HL-60 (cell line): ENCODE results near the gene LAMP2.
"Not testable (repeated sequence)": the region's sequence is repeated elsewhere in the genome, so short reads cannot be mapped to it uniquely, and the experiment has no call there.

Experiments
- DNase-seq, 2 experiments: peaks; one replicate each; pipeline ENCODE4 v3.0.0-alpha.2; 2010 to 2020; ENCODE audit warnings: low read depth in 1 of 2, low spot score in 1 of 2
- H3K27ac ChIP-seq: fragments of 250-450 bp; sonication (Bioruptor Pico); replicated peaks from 2 replicates; pipeline ENCODE4 v1.5.1; 2020; ENCODE audit warnings: mild to moderate bottlenecking, moderate library complexity
- H3K27me3 ChIP-seq: fragments of 250-450 bp; sonication (Bioruptor Pico); 2 replicates; pipeline ENCODE4 v1.5.1; 2021; ENCODE audit warnings: mild to moderate bottlenecking, moderate library complexity; ENCODE audit not compliant: insufficient read depth, poor library complexity, severe bottlenecking
- H3K4me3 ChIP-seq: replicated peaks from 2 replicates; pipeline ENCODE4 v1.5.1; 2011; ENCODE audit warnings: mild to moderate bottlenecking, control low read depth, low read length; ENCODE audit not compliant: insufficient read depth
- GABPA ChIP-seq: IDR thresholded peaks from 2 replicates; pipeline ENCODE4 v1.6.1; 2012; ENCODE audit warnings: low read depth
- POLR2AphosphoS5 ChIP-seq: IDR thresholded peaks from 2 replicates; pipeline ENCODE4 v1.6.1; 2012; ENCODE audit warnings: low read depth
- SPI1 ChIP-seq: IDR thresholded peaks from 2 replicates; pipeline ENCODE4 v1.6.1; 2012; ENCODE audit warnings: low read depth, mild to moderate bottlenecking, borderline replicate concordance
- TF ChIP-seq, protein P1 (sequence below): IDR thresholded peaks from 2 replicates; pipeline ENCODE4 v1.6.1; 2012; ENCODE audit warnings: low read depth; ENCODE audit not compliant: insufficient replicate concordance
- TF ChIP-seq, protein P2 (sequence below): IDR thresholded peaks from one replicate; pipeline ENCODE4 v1.5.1; 2011; ENCODE audit warnings: low read length, control low read depth, inconsistent platforms; ENCODE audit not compliant: insufficient read depth

Gene LAMP2

DNA sequence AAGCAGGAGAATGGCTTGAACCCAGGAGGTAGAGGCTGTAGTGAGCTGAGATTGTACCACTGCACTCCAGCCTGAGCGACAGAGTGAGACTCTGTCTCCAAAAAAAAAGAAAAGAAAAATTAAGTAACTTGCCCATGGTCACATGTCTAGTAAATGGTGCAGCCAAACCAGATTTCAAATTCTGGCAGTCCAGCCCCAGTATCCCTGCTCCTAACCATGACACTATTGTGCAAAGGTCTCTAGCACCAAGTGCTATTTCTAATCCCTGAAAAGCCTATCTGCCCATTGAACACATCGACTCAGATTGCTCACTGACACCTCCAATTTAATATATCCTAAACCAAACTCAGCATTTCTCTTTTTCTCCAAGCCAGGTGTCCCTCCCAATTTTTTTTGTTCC, 7.6 kb upstream of the LAMP2 start:
- Histone ChIP-seq H3K4me3 (no peak overlapping the region), H3K27me3 (no peaks in the 10 kb centered on the region), H3K27ac (no peak overlapping the region)
- no peak for DNase-seq
- TF ChIP-seq, protein P1, sequence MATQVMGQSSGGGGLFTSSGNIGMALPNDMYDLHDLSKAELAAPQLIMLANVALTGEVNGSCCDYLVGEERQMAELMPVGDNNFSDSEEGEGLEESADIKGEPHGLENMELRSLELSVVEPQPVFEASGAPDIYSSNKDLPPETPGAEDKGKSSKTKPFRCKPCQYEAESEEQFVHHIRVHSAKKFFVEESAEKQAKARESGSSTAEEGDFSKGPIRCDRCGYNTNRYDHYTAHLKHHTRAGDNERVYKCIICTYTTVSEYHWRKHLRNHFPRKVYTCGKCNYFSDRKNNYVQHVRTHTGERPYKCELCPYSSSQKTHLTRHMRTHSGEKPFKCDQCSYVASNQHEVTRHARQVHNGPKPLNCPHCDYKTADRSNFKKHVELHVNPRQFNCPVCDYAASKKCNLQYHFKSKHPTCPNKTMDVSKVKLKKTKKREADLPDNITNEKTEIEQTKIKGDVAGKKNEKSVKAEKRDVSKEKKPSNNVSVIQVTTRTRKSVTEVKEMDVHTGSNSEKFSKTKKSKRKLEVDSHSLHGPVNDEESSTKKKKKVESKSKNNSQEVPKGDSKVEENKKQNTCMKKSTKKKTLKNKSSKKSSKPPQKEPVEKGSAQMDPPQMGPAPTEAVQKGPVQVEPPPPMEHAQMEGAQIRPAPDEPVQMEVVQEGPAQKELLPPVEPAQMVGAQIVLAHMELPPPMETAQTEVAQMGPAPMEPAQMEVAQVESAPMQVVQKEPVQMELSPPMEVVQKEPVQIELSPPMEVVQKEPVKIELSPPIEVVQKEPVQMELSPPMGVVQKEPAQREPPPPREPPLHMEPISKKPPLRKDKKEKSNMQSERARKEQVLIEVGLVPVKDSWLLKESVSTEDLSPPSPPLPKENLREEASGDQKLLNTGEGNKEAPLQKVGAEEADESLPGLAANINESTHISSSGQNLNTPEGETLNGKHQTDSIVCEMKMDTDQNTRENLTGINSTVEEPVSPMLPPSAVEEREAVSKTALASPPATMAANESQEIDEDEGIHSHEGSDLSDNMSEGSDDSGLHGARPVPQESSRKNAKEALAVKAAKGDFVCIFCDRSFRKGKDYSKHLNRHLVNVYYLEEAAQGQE = no peak
- no peak for TF ChIP-seq POLR2AphosphoS5
- TF ChIP-seq, protein P2, sequence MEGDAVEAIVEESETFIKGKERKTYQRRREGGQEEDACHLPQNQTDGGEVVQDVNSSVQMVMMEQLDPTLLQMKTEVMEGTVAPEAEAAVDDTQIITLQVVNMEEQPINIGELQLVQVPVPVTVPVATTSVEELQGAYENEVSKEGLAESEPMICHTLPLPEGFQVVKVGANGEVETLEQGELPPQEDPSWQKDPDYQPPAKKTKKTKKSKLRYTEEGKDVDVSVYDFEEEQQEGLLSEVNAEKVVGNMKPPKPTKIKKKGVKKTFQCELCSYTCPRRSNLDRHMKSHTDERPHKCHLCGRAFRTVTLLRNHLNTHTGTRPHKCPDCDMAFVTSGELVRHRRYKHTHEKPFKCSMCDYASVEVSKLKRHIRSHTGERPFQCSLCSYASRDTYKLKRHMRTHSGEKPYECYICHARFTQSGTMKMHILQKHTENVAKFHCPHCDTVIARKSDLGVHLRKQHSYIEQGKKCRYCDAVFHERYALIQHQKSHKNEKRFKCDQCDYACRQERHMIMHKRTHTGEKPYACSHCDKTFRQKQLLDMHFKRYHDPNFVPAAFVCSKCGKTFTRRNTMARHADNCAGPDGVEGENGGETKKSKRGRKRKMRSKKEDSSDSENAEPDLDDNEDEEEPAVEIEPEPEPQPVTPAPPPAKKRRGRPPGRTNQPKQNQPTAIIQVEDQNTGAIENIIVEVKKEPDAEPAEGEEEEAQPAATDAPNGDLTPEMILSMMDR = no peak
- TF ChIP-seq SPI1 = no peak
- TF ChIP-seq GABPA = no peak

DNA sequence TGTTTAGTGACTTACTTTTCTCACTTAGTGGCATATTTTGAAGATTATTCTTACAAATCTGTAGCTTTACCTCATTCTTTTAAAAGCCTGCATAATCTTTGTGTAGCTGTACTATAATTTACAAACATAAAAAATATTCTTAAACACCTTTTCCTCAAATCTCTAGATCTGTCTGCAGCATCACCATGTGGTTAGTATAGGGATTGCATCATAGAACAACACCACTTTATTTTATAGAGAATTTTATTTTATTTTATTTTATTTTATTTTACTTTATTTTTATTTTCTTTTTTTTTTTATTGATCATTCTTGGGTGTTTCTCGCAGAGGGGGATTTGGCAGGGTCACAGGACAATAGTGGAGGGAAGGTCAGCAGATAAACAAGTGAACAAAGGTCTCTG, 6.4 kb upstream of the LAMP2 start:
- H3K4me3 ChIP-seq, DNase-seq, H3K27me3 ChIP-seq, H3K27ac ChIP-seq: not testable (repeated sequence)
- TF ChIP-seq, protein P2 = peak; percentile 10

DNA sequence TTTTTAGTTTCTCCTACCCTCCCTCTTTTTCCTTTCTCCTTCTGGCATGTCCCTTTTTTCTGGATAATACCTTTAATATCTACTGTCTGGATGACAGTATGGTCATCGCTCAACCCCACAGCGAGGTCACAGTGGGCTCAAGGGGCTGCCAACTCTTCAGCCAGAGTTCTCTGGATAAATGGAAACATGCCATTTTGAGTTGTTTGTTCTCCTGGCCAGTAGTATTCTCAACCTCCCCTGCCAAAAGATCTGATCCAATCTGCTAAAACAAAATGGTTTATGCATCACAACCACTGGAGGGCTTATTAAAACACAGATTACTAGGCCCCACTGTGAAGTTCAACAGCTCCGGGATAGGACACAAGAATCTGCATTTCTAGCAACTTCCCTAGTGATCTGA, 5.0 kb upstream of the LAMP2 start:
- no peak for DNase-seq
- no peaks in the 10 kb centered on the region for H3K27me3 ChIP-seq
- TF ChIP-seq, protein P2 = no peak
- no peak for TF ChIP-seq POLR2AphosphoS5
- no peak for TF ChIP-seq GABPA
- TF ChIP-seq SPI1 = no peak
- TF ChIP-seq, protein P1 = no peak
- H3K27ac ChIP-seq = no peak overlapping the region
- H3K4me3 ChIP-seq = no peak overlapping the region

DNA sequence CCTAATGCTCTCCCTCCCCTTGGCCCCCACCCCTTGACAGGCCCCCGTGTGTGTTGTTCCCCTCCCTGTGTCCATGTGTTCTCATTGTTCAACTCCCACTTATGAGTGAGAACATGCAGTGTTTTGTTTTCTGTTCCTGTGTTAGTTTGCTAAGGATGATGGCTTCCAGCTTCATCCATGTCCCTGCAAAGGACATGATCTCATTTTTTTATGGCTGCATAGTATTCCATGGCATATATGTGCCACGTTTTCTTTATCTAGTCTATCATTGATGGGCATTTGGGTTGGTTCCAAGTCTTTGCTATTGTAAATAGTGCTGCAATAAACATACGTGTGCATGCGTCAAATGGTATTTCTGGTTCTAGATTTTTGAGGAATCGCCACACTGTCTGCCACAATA, 561 bp upstream of the LAMP2 start:
- H3K27ac ChIP-seq = peak overlapping the region; percentile 92
- not testable (repeated sequence) for DNase-seq, H3K4me3 ChIP-seq, H3K27me3 ChIP-seq
